Endothelial cell of umbilical vein (primary cell): Measurements from ENCODE around the gene ZC3H7A. TPM values are rescaled to one million over a fixed set of nuclear protein-coding genes. Genes with fewer than 3 reads are reported as not detected.

ENCODE experiments used
- BruUV-seq: library from RNA; stranded (reverse); fragments of 400-500 nt; replicated peaks from 2 replicates; lab custom pipeline; 2021; lab: Mats Ljungman, UMichigan
- CTCF ChIA-PET: fragments of 300-600, 350-600 bp; sonication (Branson Sonifier 250); formaldehyde crosslinking; loops from one replicate; lab custom pipeline; 2021; ENCODE audit warnings: antibody characterized with exemption, inconsistent platforms; lab: Charles Lee
- POLR2A ChIA-PET: fragments of 300-600, 350-600 bp; sonication (Branson Sonifier 250); formaldehyde crosslinking; loops from one replicate; lab custom pipeline; 2021; ENCODE audit warnings: antibody characterized with exemption, inconsistent platforms; lab: Charles Lee
- DNase-seq: peaks from one replicate; pipeline ENCODE4 v3.0.0-alpha.2; 2011; ENCODE audit warnings: low read depth, low spot score
- FAIRE-seq: peaks from 2 replicates; lab custom pipeline; 2011; peaks lifted over from hg19 to GRCh38; lab: Jason Lieb, UNC
- H2AFZ ChIP-seq: 2 replicates; pipeline ENCODE4 v1.6.0; 2012; ENCODE audit warnings: low read depth, low read length, control low read depth, inconsistent platforms
- H3K27ac ChIP-seq: 2 replicates; pipeline ENCODE4 v1.5.1; 2011; ENCODE audit warnings: low read depth, mild to moderate bottlenecking, control low read depth, low read length, moderate library complexity; ENCODE audit not compliant: insufficient read depth
- H3K27me3 ChIP-seq, 2 experiments: 2 replicates each; pipeline versions ENCODE4 v1.6.0 to v1.6.1; 2011; ENCODE audit warnings: low read length in 2 of 2, mixed read lengths in 1 of 2; ENCODE audit not compliant: control insufficient read depth in 2 of 2, insufficient read depth in 2 of 2
- H3K36me3 ChIP-seq, 2 experiments: 2 replicates in 1 of 2; 3 replicates in 1 of 2; pipeline ENCODE4 v1.5.1; 2011; ENCODE audit warnings: low read length in 2 of 2, mild to moderate bottlenecking in 1 of 2, moderate library complexity in 1 of 2; ENCODE audit not compliant: control insufficient read depth in 2 of 2, insufficient read depth in 2 of 2; ENCODE audit errors: extremely low read depth in 1 of 2
- H3K4me1 ChIP-seq: 3 replicates; pipeline ENCODE4 v1.5.1; 2011; ENCODE audit warnings: mild to moderate bottlenecking, low read length; ENCODE audit not compliant: control insufficient read depth, insufficient read depth; ENCODE audit errors: extremely low read depth
- H3K4me2 ChIP-seq: 2 replicates; pipeline ENCODE4 v1.6.1; 2011; ENCODE audit warnings: low read length, control low read depth, mixed read lengths; ENCODE audit not compliant: insufficient read depth
- H3K4me3 ChIP-seq, 3 experiments: fragments of 200-600 bp in 1 of 3; sonication (generic), shearing (Covaris generic) in 1 of 3; replicated peaks in 1 of 3; 2 replicates each; pipeline ENCODE4 v1.5.1; 2011 to 2016; ENCODE audit warnings: control low read depth in 3 of 3, low read length in 3 of 3, mild to moderate bottlenecking in 2 of 3, inconsistent platforms in 1 of 3, low read depth in 1 of 3, moderate library complexity in 1 of 3; ENCODE audit not compliant: insufficient read depth in 1 of 3
- H3K79me2 ChIP-seq: 2 replicates; pipeline ENCODE4 v1.6.0; 2012; ENCODE audit warnings: low read length, inconsistent platforms; ENCODE audit not compliant: control insufficient read depth, insufficient read depth
- H3K9ac ChIP-seq: replicated peaks from 2 replicates; pipeline ENCODE3; 2011; ENCODE audit warnings: low read length, control low read depth; ENCODE audit not compliant: insufficient read depth; ENCODE audit errors: extremely low read depth
- H3K9me1 ChIP-seq: replicated peaks from 3 replicates; pipeline ENCODE4 v1.6.0; 2011; ENCODE audit warnings: mild to moderate bottlenecking, low read length; ENCODE audit not compliant: control insufficient read depth, insufficient read depth; ENCODE audit errors: extremely low read depth
- H3K9me3 ChIP-seq: replicated peaks from 2 replicates; pipeline ENCODE4 v1.5.1; 2012; ENCODE audit warnings: low read length, inconsistent platforms; ENCODE audit not compliant: control insufficient read depth, insufficient read depth
- H4K20me1 ChIP-seq: replicated peaks from 2 replicates; pipeline ENCODE3; 2011; ENCODE audit warnings: mild to moderate bottlenecking, low read length; ENCODE audit not compliant: control insufficient read depth, insufficient read depth; ENCODE audit errors: extremely low read depth
- EZH2 ChIP-seq: IDR thresholded peaks from 2 replicates; pipeline ENCODE4 v1.6.1; 2012; ENCODE audit warnings: borderline replicate concordance, low read depth, mild to moderate bottlenecking, moderate library complexity, low read length, inconsistent platforms; ENCODE audit not compliant: severe bottlenecking
- FOS ChIP-seq: IDR thresholded peaks from 2 replicates; pipeline ENCODE4 v1.6.1; 2011; ENCODE audit warnings: mild to moderate bottlenecking, low read length, moderate library complexity, borderline replicate concordance; ENCODE audit not compliant: insufficient read depth
- GATA2 ChIP-seq: IDR thresholded peaks from 2 replicates; pipeline ENCODE4 v1.7.0; 2011; ENCODE audit warnings: low read depth, mild to moderate bottlenecking, moderate library complexity, mixed read lengths, low read length; ENCODE audit not compliant: insufficient read length, insufficient read depth
- JUN ChIP-seq: IDR thresholded peaks from 2 replicates; pipeline ENCODE4 v1.6.1; 2011; ENCODE audit warnings: borderline replicate concordance, low read depth; ENCODE audit not compliant: insufficient read length, insufficient read depth
- MYC ChIP-seq: IDR thresholded peaks from one replicate; pipeline ENCODE4 v1.6.1; 2011; ENCODE audit warnings: mild to moderate bottlenecking, low read depth, low read length
- POLR2A ChIP-seq: IDR thresholded peaks from 2 replicates; pipeline ENCODE4 v1.6.1; 2012; ENCODE audit warnings: low read depth, mild to moderate bottlenecking, control low read depth, low read length
- dilution Hi-C: fragments of 300-500 bp; cut with MboI; formaldehyde crosslinking; loops from one replicate; pipeline ENCODE4 v1.15.0; 2019; ENCODE audit warnings: low sequenced_read_pairs; ENCODE audit not compliant: extremely low pct_ligation_motif_present
- intact Hi-C: fragments of 100-400 bp; cut with micrococcal nuclease; formaldehyde crosslinking; loops from one replicate; pipeline ENCODE4 v1.10.0; 2022
- polyA plus RNA-seq, 4 experiments: library from polyadenylated mRNA; depleted of rRNA in 3 of 4; stranded (reverse) in 3 of 4; unstranded in 1 of 4; fragments of >200 nt; gene quantifications; 2 replicates each; pipeline versions ENCODE4 v1.2.1 to v1.2.3, GENCODE V29; 2011 to 2012; ENCODE audit warnings: missing spikeins in 1 of 4
- total RNA-seq: library from RNA; stranded (reverse); gene quantifications from 2 replicates; pipeline ENCODE4 v1.2.3, GENCODE V29; 2021
- TF ChIP-seq, protein P1 (sequence below), 2 donors: IDR thresholded peaks; 1 replicate in 1 of 2; 2 replicates in 1 of 2; pipeline ENCODE4 v1.5.1; 2011; ENCODE audit warnings: low read length in 2 of 2, mild to moderate bottlenecking in 2 of 2, moderate library complexity in 2 of 2, control low read depth in 1 of 2, inconsistent platforms in 1 of 2, low read depth in 1 of 2; ENCODE audit not compliant: insufficient read depth in 1 of 2; ENCODE audit errors: extremely low read depth in 1 of 2
- TF ChIP-seq, protein P2 (sequence below): IDR thresholded peaks from 2 replicates; pipeline ENCODE4 v1.6.1; 2011; ENCODE audit not compliant: insufficient read depth, insufficient read length

The ZC3H7A gene
- total and polyA plus RNA-seq, 2 donors (not counting 3 experiments of a cell fraction or from before 2014, with no cell fraction given), result 44.1 to 78.0 TPM

GRCh38 chr16:11762431-11762830 is 34.6 kb downstream of the ZC3H7A start:
- H2AFZ ChIP-seq, result no peak overlapping the region
- POLR2A ChIA-PET, result no interaction called here
- CTCF ChIA-PET, result interaction anchor here (1.1 kb wide), 1 partner anchor 9 kb away, joined by 3 read pairs; no protein-coding TSS in a partner anchor
- no peaks in the 10 kb centered on the region for H3K27me3 ChIP-seq
- H3K79me2 ChIP-seq, result no peaks in the 10 kb centered on the region
- no peak overlapping the region for H3K4me2 ChIP-seq
- dilution Hi-C loops, result no loop called here
- H3K4me3 ChIP-seq, result no peak overlapping the region
- H3K9me1 ChIP-seq, result no peaks in the 10 kb centered on the region
- H3K9ac ChIP-seq, result no peak overlapping the region
- no peak overlapping the region for H3K27ac ChIP-seq
- H3K9me3 ChIP-seq, result no peaks in the 10 kb centered on the region
- peaks cover 20 to 48% of the 10 kb centered on the region in 2 experiments for H3K36me3 ChIP-seq
- no TSS peak for BruUV-seq
- FAIRE-seq (no peak), DNase-seq (no peak)
- H3K4me1 ChIP-seq, result peaks cover 9% of the 10 kb centered on the region
- intact Hi-C loops, result no loop called here
- no peaks in the 10 kb centered on the region for H4K20me1 ChIP-seq
- TF ChIP-seq POLR2A, result no peak
- TF ChIP-seq MYC, result no peak
- no peak for TF ChIP-seq FOS
- TF ChIP-seq JUN, result no peak
- TF ChIP-seq GATA2, result no peak
- TF ChIP-seq, protein P1, sequence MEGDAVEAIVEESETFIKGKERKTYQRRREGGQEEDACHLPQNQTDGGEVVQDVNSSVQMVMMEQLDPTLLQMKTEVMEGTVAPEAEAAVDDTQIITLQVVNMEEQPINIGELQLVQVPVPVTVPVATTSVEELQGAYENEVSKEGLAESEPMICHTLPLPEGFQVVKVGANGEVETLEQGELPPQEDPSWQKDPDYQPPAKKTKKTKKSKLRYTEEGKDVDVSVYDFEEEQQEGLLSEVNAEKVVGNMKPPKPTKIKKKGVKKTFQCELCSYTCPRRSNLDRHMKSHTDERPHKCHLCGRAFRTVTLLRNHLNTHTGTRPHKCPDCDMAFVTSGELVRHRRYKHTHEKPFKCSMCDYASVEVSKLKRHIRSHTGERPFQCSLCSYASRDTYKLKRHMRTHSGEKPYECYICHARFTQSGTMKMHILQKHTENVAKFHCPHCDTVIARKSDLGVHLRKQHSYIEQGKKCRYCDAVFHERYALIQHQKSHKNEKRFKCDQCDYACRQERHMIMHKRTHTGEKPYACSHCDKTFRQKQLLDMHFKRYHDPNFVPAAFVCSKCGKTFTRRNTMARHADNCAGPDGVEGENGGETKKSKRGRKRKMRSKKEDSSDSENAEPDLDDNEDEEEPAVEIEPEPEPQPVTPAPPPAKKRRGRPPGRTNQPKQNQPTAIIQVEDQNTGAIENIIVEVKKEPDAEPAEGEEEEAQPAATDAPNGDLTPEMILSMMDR (IDR thresholded peaks at IDR 0.05; ENCODE audit: extremely low read depth in 1 of 2, insufficient read depth in 1 of 2, low read depth in 1 of 2, low read length in 2 of 2), result no peak
- TF ChIP-seq, protein P2, sequence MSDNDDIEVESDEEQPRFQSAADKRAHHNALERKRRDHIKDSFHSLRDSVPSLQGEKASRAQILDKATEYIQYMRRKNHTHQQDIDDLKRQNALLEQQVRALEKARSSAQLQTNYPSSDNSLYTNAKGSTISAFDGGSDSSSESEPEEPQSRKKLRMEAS, result no peak
- no peak for TF ChIP-seq EZH2
